ENCODE data around the gene BTN2A1. TPM values are rescaled to one million over a fixed set of nuclear protein-coding genes. Genes with fewer than 3 reads are reported as not detected.

The BTN2A1 gene
- total and polyA plus RNA-seq, 9 of the 15 experiments (the other 6 are each of a cell fraction or from before 2014, with no cell fraction given) = 6.7 to 22.1 (median 16.4) TPM

DNA sequence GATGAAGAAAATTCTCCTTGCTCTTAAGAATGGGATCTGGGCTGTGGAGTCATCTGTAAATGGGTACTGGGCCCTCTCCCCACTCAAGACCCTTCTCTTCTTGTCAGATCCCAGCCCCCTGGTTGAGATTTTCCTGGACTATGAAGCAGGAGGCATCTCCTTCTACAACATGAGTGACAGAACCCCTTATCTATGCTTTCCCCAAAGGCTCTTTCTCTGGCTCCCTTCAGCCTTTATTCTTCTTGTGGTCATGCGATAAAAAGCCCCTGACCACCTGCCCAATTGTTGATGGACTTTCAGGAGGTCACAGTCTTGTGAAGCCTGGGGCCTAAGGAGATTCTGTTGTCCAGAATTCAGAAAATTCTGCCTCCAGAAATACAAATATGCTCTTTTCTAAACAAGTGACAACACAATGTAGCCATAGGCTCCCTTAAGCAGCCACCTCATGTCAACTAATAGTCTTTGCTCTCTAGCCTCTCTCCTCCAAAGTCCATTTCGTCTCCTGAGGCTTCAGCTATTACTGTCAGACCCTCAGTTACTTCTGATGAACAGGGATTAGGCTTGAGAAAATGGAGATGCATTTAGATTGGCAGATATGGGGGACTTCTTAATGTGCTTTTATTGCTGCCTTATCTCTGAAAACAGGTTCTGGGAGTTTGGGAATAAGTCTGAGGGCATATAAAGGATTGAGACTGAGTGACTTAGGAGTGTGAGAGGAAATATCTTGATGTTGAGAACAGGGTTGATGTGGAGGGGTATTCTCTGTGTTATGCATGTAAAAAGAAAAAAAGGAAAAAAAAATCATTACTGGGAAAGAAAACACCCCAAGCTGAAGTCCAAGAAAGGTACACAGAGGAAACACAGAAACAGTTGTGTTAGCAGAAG is 20.6 kb downstream of the BTN2A1 start (continued):
- TF ChIP-seq, protein P1, sequence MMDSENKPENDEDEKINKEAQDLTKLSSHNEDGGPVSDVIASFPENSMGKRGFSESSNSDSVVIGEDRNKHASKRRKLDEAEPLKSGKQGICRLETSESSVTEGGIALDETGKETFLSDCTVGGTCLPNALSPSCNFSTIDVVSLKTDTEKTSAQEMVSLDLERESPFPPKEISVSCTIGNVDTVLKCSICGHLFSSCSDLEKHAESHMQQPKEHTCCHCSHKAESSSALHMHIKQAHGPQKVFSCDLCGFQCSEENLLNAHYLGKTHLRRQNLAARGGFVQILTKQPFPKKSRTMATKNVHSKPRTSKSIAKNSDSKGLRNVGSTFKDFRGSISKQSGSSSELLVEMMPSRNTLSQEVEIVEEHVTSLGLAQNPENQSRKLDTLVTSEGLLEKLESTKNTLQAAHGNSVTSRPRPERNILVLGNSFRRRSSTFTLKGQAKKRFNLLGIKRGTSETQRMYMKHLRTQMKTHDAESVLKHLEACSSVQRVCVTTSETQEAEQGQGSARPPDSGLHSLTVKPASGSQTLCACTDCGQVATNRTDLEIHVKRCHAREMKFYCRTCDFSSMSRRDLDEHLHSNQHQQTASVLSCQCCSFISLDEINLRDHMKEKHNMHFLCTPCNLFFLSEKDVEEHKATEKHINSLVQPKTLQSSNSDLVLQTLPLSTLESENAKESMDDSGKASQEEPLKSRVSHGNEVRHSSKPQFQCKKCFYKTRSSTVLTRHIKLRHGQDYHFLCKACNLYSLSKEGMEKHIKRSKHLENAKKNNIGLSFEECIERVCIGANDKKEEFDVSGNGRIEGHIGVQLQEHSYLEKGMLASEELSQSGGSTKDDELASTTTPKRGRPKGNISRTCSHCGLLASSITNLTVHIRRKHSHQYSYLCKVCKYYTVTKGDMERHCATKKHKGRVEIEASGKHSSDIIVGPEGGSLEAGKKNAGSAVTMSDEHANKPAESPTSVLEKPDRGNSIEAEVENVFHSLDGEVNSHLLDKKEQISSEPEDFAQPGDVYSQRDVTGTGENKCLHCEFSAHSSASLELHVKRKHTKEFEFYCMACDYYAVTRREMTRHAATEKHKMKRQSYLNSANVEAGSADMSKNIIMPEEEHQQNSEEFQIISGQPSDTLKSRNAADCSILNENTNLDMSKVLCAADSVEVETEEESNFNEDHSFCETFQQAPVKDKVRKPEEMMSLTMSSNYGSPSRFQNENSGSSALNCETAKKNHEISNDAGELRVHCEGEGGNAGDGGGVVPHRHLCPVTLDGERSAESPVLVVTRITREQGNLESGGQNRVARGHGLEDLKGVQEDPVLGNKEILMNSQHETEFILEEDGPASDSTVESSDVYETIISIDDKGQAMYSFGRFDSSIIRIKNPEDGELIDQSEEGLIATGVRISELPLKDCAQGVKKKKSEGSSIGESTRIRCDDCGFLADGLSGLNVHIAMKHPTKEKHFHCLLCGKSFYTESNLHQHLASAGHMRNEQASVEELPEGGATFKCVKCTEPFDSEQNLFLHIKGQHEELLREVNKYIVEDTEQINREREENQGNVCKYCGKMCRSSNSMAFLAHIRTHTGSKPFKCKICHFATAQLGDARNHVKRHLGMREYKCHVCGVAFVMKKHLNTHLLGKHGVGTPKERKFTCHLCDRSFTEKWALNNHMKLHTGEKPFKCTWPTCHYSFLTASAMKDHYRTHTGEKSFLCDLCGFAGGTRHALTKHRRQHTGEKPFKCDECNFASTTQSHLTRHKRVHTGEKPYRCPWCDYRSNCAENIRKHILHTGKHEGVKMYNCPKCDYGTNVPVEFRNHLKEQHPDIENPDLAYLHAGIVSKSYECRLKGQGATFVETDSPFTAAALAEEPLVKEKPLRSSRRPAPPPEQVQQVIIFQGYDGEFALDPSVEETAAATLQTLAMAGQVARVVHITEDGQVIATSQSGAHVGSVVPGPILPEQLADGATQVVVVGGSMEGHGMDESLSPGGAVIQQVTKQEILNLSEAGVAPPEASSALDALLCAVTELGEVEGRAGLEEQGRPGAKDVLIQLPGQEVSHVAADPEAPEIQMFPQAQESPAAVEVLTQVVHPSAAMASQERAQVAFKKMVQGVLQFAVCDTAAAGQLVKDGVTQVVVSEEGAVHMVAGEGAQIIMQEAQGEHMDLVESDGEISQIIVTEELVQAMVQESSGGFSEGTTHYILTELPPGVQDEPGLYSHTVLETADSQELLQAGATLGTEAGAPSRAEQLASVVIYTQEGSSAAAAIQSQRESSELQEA (IDR thresholded peaks at IDR 0.05; ENCODE audit: low read depth) = no peak
- TF ChIP-seq TAF7 (tag; IDR thresholded peaks at IDR 0.05) = no peak; the same call in 1 of the 2 replicates
- TF ChIP-seq ZNF384 (IDR thresholded peaks at IDR 0.05; ENCODE audit: low read depth, low read length) = no peak
- TF ChIP-seq LEF1 (IDR thresholded peaks at IDR 0.05) = no peak
- TF ChIP-seq NEUROD1 (IDR thresholded peaks at IDR 0.05; ENCODE audit: borderline replicate concordance, low read depth, low read length, partially characterized antibody) = no peak
- TF ChIP-seq, protein P2, sequence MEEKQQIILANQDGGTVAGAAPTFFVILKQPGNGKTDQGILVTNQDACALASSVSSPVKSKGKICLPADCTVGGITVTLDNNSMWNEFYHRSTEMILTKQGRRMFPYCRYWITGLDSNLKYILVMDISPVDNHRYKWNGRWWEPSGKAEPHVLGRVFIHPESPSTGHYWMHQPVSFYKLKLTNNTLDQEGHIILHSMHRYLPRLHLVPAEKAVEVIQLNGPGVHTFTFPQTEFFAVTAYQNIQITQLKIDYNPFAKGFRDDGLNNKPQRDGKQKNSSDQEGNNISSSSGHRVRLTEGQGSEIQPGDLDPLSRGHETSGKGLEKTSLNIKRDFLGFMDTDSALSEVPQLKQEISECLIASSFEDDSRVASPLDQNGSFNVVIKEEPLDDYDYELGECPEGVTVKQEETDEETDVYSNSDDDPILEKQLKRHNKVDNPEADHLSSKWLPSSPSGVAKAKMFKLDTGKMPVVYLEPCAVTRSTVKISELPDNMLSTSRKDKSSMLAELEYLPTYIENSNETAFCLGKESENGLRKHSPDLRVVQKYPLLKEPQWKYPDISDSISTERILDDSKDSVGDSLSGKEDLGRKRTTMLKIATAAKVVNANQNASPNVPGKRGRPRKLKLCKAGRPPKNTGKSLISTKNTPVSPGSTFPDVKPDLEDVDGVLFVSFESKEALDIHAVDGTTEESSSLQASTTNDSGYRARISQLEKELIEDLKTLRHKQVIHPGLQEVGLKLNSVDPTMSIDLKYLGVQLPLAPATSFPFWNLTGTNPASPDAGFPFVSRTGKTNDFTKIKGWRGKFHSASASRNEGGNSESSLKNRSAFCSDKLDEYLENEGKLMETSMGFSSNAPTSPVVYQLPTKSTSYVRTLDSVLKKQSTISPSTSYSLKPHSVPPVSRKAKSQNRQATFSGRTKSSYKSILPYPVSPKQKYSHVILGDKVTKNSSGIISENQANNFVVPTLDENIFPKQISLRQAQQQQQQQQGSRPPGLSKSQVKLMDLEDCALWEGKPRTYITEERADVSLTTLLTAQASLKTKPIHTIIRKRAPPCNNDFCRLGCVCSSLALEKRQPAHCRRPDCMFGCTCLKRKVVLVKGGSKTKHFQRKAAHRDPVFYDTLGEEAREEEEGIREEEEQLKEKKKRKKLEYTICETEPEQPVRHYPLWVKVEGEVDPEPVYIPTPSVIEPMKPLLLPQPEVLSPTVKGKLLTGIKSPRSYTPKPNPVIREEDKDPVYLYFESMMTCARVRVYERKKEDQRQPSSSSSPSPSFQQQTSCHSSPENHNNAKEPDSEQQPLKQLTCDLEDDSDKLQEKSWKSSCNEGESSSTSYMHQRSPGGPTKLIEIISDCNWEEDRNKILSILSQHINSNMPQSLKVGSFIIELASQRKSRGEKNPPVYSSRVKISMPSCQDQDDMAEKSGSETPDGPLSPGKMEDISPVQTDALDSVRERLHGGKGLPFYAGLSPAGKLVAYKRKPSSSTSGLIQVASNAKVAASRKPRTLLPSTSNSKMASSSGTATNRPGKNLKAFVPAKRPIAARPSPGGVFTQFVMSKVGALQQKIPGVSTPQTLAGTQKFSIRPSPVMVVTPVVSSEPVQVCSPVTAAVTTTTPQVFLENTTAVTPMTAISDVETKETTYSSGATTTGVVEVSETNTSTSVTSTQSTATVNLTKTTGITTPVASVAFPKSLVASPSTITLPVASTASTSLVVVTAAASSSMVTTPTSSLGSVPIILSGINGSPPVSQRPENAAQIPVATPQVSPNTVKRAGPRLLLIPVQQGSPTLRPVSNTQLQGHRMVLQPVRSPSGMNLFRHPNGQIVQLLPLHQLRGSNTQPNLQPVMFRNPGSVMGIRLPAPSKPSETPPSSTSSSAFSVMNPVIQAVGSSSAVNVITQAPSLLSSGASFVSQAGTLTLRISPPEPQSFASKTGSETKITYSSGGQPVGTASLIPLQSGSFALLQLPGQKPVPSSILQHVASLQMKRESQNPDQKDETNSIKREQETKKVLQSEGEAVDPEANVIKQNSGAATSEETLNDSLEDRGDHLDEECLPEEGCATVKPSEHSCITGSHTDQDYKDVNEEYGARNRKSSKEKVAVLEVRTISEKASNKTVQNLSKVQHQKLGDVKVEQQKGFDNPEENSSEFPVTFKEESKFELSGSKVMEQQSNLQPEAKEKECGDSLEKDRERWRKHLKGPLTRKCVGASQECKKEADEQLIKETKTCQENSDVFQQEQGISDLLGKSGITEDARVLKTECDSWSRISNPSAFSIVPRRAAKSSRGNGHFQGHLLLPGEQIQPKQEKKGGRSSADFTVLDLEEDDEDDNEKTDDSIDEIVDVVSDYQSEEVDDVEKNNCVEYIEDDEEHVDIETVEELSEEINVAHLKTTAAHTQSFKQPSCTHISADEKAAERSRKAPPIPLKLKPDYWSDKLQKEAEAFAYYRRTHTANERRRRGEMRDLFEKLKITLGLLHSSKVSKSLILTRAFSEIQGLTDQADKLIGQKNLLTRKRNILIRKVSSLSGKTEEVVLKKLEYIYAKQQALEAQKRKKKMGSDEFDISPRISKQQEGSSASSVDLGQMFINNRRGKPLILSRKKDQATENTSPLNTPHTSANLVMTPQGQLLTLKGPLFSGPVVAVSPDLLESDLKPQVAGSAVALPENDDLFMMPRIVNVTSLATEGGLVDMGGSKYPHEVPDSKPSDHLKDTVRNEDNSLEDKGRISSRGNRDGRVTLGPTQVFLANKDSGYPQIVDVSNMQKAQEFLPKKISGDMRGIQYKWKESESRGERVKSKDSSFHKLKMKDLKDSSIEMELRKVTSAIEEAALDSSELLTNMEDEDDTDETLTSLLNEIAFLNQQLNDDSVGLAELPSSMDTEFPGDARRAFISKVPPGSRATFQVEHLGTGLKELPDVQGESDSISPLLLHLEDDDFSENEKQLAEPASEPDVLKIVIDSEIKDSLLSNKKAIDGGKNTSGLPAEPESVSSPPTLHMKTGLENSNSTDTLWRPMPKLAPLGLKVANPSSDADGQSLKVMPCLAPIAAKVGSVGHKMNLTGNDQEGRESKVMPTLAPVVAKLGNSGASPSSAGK (IDR thresholded peaks at IDR 0.05) = peak; percentile 48; the same call in 1 of the 2 replicates
- no peak for TF ChIP-seq HMG20B (CRISPR knock-in tag; IDR thresholded peaks at IDR 0.05)
